Dedifferentiated amniotic fluid mesenchymal stem cell (primary cell): ENCODE results near the gene IL17RD.

Experiments used
- DNase-seq: peaks from one replicate; pipeline ENCODE4 v3.0.0-alpha.2; 2016; ENCODE audit errors: extremely low spot score

IL17RD gene

GRCh38 chr3:57130571-57131209, 34.5 kb downstream of the IL17RD start:
- no peak for DNase-seq

GRCh38 chr3:57128826-57129667, 36.1 kb downstream of the IL17RD start:
- no peak for DNase-seq

GRCh38 chr3:57127891-57128518, 37.1 kb downstream of the IL17RD start:
- DNase-seq, result peak; percentile 65

DNA sequence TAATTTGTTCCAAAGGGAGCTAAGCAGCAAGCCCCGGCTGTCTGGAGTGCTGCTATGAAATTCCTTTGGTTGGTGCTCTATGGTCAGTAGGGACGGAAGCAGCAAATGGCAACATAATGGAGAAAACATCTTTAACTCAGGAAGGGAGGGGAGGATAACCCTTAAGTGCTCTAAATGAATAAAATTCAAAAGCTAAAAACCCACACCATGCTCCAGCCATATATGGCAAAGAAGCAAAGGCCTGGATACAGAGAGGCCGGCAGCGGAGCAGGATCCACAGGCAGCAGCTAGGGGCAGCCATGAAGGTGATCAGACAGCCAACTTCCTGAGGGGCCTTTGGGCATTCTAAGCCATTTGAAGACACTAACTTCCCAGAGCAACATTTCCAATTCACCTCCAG, 38.9 kb downstream of the IL17RD start:
- no peak for DNase-seq

DNA sequence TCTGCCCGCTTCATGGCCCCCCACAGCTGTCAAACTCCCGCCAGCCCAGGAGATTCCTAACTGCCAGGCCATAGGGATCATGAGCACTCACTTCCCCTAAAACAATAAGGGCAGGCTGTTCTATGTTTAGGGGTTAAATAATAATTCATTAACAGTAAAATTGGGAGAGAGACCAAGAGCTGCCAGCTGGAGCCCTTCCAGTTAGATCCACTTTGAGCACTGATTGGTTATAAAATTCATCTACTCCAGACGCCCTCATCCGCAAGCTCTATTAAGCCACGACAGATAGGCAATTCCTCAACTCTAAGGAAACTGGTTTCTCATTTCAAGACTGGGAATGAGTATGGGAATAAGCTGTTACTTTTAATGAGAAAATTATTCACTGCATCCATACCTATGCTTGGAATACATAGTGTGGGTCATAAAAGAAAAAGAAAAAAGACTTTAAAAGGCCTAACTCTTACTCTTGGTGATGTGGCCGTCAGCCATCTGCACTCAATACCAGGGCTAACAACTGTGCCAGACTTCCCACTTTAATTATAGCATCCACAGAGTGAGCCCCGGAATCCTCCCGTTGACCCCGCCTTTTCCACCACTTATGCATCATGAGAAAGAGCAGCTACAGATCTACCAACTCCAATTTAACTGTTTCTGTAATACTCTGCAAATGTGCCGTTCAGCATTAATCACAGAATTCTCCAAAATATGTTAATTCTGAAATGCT, 44.5 kb downstream of the IL17RD start:
- no peak for DNase-seq

GRCh38 chr3:57120040-57120439, 45.1 kb downstream of the IL17RD start:
- no peak for DNase-seq

- DNase-seq, result no peak
Observed at GRCh38 chr3:57118254-57118653, 46.9 kb downstream of the IL17RD start.

GRCh38 chr3:57116501-57116900, 48.7 kb downstream of the IL17RD start:
- DNase-seq, result no peak

DNA sequence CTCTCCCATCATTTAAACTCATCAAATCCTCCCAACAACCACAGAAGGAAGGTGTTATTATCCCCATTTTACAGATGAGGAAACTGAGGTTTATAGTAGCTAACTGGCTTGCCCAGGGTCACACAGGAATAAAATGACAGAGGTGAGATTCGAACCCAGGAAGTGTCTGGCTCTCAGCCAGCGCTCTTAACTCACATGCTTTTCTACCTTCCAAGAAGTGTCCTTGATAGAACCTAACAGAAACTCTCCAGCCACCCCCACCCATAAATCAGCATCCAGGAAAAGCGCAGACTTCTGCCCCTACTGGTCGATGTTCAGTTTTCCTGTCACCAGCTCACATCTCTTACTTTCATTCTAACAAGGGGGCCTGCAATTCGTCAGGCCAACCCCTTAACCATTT, 52.9 kb downstream of the IL17RD start:
- no peak for DNase-seq

GRCh38 chr3:57110798-57111197, 54.4 kb downstream of the IL17RD start:
- DNase-seq, result no peak

DNA sequence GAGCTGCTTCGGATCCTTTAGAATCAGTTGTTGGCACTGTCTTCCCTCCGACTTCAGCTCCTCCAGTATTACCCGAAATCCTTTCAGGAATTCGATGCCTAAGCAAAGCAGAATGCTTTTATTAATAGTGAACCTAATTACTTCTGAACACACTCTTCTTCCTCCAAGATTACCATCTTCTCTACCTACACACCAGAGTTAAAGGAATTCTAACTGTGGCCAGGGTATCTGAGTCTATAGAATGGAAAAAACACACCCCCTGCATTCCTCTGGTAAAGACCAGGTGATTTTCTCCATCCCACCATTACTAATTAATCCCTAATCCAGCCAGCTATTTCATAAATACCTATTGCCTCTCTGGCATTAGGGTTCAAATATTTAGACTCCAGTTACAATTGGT, 54.9 kb downstream of the IL17RD start:
- no peak for DNase-seq

GRCh38 chr3:57109437-57110199, 55.5 kb downstream of the IL17RD start:
- no peak for DNase-seq

- no peak for DNase-seq
Observed at GRCh38 chr3:57108684-57109083, 56.5 kb downstream of the IL17RD start.

- DNase-seq, result no peak
Observed at GRCh38 chr3:57105585-57105984, 59.6 kb downstream of the IL17RD start.

GRCh38 chr3:57100046-57100695, 65.0 kb downstream of the IL17RD start:
- DNase-seq, result peak; percentile 84

- DNase-seq, result no peak
Observed at GRCh38 chr3:57098418-57099310, 66.5 kb downstream of the IL17RD start.

GRCh38 chr3:57097536-57097935, 67.6 kb downstream of the IL17RD start:
- DNase-seq, result no peak

DNA sequence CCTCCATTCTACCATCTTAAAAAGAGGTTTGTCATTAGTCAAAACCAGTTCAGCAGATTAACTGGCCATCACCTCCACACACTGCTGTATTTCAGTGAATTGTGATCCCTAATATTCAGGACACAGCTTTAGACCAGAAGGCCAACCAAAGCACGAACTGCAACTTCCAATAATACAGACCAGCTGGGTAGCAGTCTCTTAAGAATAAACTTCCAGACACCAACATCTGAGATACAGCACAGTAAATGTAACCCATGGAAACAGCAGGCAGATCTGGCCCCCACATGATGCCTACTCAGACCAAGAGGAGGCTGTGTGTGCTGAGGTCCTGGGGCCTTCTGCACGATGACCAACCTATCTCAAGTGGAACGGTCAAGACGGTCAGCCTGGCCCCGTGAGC, 69.8 kb downstream of the IL17RD start:
- no peak for DNase-seq

GRCh38 chr3:57094575-57094974, 70.6 kb downstream of the IL17RD start:
- DNase-seq, result peak; percentile 23

DNA sequence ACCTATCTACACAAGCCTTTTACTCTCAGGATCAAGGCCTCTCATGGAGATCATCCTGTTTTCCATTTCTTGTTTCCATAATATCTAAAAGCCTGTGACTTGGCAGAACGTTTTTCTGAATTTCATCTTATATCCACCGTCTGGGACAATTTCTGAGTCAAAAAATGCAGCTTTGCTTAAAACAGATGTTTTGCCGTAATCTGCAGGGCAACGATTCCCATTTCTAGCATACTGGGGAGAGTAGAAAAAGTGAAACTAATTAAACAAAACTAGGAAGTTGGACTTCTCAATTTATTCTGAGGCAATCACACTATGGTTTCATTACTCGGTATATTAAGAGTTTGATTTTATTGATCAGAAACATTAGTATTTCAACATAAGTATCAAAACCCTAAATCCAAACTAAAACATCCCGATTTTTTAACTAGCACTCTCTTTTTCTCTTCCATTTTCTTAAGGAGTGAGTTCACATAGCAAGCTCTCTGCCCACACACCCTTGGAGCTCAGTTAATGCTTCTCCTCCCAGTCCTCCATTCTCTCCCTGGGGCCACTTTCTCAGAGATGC, 71.1 kb downstream of the IL17RD start:
- no peak for DNase-seq
